ENCODE data around the gene CYP4Z1.
"Not testable (repeated sequence)": the region's sequence is repeated elsewhere in the genome, so short reads cannot be mapped to it uniquely, and the experiment has no call there.

The CYP4Z1 gene

GRCh38 chr1:47128221-47128620, 61.2 kb downstream of the CYP4Z1 start:
- no peak for DNase-seq (ENCODE audit: low read depth in 2 of 2)

- DNase-seq (ENCODE audit: low read depth in 2 of 2) = not testable (repeated sequence)
Observed at GRCh38 chr1:47128854-47129253, 61.8 kb downstream of the CYP4Z1 start.

- DNase-seq (ENCODE audit: low read depth in 2 of 2) = not testable (repeated sequence)
Observed at GRCh38 chr1:47129489-47130230, 62.6 kb downstream of the CYP4Z1 start.

- DNase-seq (ENCODE audit: low read depth in 2 of 2) = not testable (repeated sequence)
Observed at GRCh38 chr1:47132665-47133064, 65.6 kb downstream of the CYP4Z1 start.

- no peak for DNase-seq (ENCODE audit: low read depth in 2 of 2)
Observed at GRCh38 chr1:47137198-47137597, 70.2 kb downstream of the CYP4Z1 start, which contains the start of gene CYP4A22. CYP4A22 (plus strand) TSS chr1:47137441; CDS start chr1:47137486, 45 bp downstream.

- DNase-seq (ENCODE audit: low read depth in 2 of 2) = no peak
Observed at GRCh38 chr1:47137925-47138615, 71.0 kb downstream of the CYP4Z1 start.

- DNase-seq (ENCODE audit: low read depth in 2 of 2) = not testable (repeated sequence)
Observed at GRCh38 chr1:47140358-47140757, 73.3 kb downstream of the CYP4Z1 start.

- DNase-seq (ENCODE audit: low read depth in 2 of 2) = not testable (repeated sequence)
Observed at GRCh38 chr1:47143654-47144053, 76.6 kb downstream of the CYP4Z1 start.

- not testable (repeated sequence) for DNase-seq (ENCODE audit: low read depth in 2 of 2)
Observed at GRCh38 chr1:47146495-47146894, 79.5 kb downstream of the CYP4Z1 start.

- DNase-seq (ENCODE audit: low read depth in 2 of 2) = no peak
Observed at GRCh38 chr1:47147047-47147785, 80.2 kb downstream of the CYP4Z1 start.

- not testable (repeated sequence) for DNase-seq (ENCODE audit: low read depth in 2 of 2)
Observed at GRCh38 chr1:47149162-47149561, 82.1 kb downstream of the CYP4Z1 start.

- not testable (repeated sequence) for DNase-seq (ENCODE audit: low read depth in 2 of 2)
Observed at GRCh38 chr1:47156457-47156856, 89.4 kb downstream of the CYP4Z1 start.

- DNase-seq (ENCODE audit: low read depth in 2 of 2) = not testable (repeated sequence)
Observed at GRCh38 chr1:47157957-47158356, 90.9 kb downstream of the CYP4Z1 start.

- DNase-seq (ENCODE audit: low read depth in 2 of 2) = no peak
Observed at GRCh38 chr1:47160716-47161115, 93.7 kb downstream of the CYP4Z1 start.

- DNase-seq (ENCODE audit: low read depth in 2 of 2) = no peak
Observed at GRCh38 chr1:47161298-47162040, 94.4 kb downstream of the CYP4Z1 start.

GRCh38 chr1:47164552-47164951, 97.5 kb downstream of the CYP4Z1 start:
- no peak for DNase-seq (ENCODE audit: low read depth in 2 of 2)
